Left renal pelvis (tissue), 4 donors: ENCODE measurements around the gene TCF20. TPM values are rescaled to one million over a fixed set of nuclear protein-coding genes. Genes with fewer than 3 reads are reported as not detected.

Experiments used
- DNase-seq, 4 donors: peaks; one replicate each; pipeline ENCODE4 v3.0.0-alpha.2; 2013; ENCODE audit warnings: low read depth in 4 of 4, low spot score in 3 of 4
- polyA plus RNA-seq, 4 donors: library from polyadenylated mRNA; unstranded; fragments of 120-200 nt; gene quantifications; one replicate each; pipeline ENCODE4 v1.2.1, GENCODE V29; 2013; ENCODE audit not compliant: insufficient read length in 4 of 4

The TCF20 gene
- polyA plus RNA-seq, 4 donors = 18.4 to 28.4 (median 25.4) TPM

DNA sequence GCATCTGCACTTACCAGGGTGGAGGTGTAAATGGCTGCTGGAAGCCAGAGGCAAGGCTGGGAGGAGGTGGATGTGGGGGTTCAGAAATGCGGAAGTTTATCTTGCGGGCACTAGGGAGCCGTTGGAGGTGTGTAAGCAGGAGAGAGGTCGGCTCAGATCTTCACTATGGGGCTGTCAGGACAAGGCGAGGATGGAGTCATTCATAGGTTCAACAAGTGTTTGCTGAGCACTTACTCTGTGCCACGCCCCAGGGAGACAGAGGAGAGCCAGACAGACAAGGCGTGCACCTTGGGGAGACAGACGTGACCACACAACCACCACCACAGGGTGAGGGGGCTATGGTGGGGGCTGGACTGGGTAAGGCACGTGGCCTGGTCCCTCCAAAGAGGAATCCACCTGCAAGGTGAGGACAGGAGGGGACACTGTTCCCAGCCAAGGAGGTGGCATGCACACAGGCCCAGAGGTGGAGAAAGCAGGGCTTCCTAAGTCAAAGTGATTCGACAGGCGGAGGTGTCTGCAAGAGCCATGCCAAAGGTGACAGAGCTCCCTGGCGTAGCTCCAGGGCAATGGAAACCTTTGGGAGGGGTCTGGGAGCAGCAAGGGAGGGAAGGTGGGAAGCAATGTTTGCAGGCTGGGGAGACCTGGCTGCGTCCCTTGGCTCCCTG is 30.8 kb upstream of the TCF20 start:
- DNase-seq = no peak

DNA sequence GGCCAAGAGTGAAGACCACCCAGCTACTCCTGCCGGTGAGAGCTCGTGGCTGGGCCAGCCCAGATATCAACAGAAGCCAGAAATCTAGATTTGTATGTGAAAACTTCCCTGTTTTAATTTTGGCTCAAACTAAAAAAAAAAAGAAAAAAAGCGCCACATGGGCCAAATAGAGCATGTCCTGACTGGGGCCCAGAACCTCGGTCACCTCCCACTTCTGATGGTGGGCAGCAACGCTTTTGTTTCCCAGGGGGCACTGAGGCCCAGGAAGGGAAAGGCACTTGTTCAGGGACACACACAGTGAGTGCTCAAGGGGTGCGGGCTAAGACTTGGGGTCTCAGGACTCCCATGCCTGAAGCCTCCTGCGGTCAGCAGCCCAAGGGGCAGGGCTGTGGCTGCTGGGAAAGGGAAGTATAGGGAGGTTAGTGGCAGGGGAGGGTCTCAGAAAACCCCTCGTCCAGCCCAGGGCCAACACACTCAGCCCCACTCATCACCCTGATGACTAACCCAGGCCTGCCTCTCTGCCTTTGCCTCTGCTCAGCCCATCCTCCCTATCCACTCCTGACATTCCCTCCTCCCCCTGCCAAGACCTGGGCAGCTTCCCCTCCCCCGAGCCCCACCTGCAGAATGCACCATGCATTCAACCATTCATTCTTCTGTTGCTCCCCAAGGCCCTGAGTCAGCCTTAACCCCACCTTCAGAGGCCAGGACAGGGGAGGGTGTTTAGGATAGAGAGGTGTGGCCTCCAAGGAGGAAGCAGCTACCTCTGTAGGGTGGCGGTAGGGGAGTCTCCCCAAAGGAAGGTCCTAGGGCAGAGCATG is 30.0 kb upstream of the TCF20 start:
- no peak for DNase-seq

DNA sequence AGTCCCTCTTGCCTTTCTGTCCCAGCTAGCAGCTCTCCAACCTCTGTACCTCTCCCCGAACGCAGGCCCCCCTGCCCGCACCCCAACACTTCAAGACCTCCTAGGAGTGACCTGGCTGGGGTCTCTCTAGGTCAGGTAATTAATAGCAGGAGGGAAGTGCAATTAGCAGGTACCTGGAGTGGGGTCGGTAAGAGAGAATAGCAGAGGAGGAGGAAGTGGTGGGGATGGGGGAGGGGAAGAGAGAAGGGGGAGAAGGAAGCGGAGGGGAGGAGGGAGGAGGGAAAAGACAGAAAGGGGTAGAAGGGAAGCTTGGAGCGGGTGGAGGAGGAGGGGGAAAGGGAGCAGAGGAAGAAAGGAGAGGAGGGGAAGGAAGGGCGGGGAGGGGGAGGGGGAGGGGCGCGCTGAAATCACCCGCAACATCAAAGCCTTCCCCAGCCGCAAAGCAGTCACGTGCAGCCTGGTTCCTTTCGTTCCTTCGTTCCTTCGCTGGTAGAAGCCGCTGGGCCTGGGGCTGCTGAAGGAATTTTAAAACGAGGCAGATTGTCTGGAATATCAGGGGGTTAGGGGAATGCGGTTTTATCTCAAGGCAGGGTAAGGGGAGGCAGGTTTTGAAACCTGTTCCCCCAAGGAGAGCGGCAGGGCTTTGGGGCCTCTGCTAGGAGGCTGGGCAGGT is 29.3 kb upstream of the TCF20 start:
- no peak for DNase-seq

DNA sequence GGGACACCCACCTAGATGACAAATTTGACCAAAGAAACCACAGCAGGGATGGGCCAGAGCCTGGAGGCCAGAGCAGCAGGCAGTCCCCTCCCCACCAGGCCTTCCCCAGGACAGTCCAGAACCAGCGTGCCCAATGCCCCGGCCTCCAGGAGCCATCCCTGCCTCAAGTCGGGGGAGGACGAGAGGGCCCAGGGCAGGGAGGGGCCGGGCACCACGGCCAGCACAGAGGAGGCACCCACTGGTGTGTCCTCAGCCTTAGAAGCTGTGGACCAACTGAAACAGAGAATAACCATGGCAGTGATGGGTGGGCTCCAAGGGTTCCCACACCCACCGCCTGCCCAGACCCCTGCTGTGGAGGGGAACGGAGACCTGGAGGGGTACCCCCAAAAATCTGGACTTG is 28.3 kb upstream of the TCF20 start:
- DNase-seq = no peak

DNA sequence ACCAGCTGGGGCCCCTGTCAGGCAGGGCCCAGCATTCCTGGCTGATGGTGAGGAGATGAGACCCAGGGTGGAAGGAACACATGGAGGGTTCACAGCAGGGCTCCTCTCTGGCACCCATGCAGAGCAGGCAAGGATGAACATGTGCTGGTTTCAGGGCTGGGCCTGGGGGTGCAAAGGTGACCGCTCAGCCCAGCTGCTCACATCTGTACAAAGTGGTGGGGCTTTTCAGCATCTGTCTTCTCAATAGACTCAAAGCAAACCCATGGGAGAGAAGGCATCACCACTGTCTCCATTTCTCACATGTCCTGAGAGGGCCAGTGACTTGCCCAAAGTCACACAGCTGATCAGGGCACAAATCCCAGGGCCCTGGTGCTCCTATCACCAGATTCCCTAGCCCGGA is 27.3 kb upstream of the TCF20 start:
- no peak for DNase-seq

DNA sequence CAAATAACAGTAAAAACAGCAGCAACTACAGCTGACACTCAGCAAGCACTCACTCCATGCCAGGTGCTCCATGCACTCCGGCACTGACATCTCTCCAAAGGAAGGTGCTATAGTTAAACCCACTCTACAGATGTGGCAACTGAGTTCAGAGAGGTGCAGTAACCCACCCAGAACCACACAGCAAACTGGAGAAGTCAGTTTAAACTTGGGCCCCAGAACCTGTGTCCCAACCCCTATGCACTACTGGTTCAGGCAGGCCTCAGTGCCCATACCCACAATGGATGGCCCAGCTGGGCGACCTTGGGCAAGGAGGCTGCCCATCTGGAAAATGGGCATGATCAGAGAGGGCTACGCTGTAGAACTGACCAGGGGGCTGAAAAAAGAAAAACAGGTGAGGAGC is 26.4 kb upstream of the TCF20 start:
- no peak for DNase-seq

DNA sequence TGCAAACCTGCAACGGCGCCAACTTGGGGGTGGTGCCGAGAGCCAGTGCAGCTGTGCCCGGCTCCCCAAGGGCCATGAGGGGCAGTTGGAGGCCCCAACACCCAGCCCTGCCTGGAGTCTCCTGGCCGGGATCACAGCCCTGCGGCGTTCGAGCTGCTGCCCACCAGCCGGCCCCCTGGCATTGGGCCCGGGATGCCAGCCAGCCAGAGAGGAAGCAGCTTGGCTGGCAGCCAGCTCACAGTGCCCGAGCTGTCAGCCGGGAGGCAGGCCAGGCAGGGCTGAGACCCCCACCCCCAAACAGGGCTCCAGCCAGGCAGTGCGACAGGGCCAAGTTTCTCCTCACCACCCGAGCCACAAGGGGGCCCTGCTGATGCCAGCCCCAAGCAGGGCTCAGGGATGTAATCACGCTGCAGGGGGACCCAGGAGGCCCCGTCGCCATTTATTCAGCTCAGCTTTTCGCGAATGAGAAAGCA is 26.0 kb upstream of the TCF20 start:
- no peak for DNase-seq

DNA sequence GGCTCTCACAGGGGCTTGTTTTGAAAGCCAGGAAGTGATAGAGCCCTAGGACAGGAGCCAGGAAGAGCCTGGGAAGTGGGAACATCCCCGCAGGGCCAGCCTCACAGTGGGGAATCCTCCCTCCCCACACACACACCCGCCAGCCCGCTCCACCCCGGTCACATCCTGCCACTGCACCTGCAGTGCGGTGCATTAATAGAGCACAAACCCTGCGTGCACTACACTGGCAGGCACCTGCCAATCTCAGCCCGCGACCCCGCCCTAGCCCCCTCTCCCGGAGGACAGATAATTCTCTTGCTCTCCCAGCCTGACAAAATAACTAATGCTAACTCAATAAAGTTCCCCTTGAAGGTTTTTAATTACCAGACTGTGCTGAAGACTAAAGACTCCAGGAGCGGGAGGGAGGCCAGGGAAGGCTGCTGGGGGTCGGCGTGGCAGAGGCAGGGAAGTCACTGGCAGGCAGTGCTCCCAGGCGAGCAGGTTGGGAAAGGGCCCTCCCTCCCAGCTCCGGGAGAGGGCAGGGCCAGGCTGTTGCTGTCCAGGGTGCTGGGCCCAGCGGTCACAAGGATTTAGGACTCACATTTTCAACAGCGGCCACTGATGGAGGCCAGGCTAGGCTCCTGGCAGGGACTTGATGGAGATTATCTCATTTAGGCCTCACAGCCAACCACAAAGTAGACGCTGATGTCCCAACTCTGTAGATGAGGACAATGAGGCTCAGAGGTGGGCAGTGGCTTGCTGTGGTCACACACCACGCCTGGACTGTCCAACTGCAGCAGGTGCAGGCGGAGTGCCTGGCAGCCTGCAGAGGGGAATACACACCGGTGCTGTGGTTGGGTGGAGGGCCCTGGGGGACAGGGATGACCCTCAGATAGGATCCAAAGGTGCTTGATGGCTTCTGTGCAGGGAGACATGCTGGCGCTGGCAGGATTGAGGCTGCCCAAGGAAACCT is 23.9 kb upstream of the TCF20 start:
- DNase-seq = no peak

DNA sequence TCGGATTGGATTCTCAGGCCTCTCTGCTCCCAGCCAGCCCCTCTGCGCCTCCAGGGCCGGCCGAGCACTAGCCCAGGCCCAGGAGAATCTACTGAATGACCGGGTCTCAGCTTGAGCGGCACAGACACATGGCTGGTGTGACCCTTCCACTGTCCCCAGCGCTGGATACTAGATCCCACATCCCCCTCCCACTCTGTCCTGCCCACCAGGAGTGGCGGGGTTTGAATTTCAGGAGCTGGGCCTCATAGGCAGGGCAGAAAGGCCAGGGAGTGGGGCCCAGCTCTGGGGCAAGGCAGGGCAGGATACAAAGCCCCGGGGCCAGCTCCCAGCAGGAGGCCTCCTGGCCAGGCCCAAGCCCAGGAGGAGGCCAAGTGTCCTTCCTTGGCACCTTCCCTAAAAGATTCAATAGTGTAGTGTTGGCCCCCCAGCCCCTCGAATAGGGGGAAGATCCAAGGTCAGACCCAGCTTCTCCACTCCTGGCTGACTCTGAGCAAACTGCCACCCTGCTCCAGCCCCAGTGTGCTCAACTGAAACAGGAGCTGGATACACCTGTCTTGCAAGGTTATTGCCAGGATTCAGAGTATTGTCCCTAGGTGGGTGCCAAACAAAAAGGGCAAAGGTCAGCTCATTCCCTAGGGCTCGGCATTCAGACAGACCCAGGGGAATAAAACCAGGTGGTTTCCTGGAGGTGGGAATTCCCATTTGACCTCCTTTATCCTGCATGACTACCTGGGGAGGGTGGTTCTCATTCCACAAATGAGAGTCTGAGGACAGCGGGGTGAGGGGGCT is 22.5 kb upstream of the TCF20 start:
- no peak for DNase-seq

DNA sequence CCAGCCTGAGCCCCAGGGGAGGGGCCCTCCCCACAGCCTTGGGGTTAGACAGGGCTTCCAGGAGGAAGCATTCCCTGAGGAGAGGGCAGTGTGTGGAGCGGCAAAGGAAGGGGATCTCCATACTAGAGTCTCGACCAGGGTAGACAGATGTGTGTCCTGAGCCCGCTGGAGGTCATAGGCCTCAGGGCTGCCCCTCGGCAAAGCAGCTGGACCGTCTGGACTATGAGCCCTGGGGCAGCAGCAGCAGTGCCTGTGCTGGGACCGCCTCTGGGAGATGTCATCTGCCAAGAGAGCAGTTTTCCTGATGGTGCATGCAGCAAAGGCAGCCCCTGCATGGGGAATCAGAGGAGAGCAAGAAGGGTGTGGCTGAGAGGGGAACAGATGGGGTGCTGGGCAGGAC is 20.8 kb upstream of the TCF20 start:
- DNase-seq = no peak

DNA sequence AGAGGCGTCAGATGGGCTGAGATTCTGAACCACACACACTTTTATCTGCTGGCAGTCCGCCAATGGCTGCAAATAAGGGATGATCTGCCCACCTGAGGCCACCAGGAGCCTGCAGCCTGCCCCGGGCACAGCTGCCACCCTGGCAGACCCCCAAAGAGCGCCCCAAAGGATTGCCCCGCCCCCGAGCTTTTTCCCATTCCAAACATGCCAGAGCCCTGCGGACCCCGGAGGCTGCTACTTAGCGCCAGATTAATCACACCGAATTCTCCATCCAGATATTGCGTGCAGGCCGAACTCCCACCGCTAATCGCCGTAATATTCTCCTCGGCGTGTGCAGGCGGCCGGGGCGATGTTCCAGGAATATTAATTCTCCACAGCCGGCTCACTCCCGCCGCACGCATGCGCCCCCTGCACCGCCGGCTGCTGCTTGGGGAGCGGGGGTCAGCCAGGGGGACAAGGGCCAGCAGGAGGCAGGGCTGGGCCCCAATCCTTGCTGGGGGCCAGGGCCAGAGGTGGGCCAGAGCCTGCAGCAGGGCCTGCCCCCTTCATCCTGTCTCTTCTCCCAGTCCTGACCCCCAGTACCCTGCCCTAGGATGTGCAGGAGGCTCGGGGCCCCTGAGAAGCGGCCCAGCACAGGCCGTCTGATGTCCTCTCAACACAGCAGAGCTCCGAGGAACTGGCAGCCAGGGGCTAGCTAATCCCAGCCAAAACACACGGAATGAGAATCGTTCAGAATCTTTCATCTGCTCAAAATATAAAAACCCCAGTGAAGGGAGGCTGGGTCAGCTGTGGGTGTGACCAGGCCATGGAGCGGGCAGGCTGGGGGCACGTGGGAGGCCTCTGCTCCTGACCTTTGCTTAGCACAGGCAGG is 19.5 kb upstream of the TCF20 start:
- no peak for DNase-seq

DNA sequence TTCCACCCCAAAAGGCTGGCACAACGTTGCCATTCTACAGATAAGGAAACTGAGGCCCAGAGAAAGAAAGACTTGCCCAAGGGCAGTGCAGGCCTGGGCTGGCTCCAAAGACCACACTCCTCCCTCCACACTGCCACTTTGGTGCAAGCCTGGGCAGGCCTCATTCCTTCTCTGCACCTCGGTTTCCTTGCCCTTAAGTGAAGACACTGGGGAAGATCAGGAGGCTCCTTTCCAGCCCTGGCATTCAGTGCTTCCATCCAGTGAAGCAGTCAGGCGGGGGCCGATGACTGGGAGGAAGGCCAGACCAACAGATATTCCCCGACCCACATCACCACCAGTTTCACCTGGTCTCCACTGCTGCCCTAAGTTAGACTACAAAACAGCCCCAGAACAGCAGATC is 18.3 kb upstream of the TCF20 start:
- no peak for DNase-seq

DNA sequence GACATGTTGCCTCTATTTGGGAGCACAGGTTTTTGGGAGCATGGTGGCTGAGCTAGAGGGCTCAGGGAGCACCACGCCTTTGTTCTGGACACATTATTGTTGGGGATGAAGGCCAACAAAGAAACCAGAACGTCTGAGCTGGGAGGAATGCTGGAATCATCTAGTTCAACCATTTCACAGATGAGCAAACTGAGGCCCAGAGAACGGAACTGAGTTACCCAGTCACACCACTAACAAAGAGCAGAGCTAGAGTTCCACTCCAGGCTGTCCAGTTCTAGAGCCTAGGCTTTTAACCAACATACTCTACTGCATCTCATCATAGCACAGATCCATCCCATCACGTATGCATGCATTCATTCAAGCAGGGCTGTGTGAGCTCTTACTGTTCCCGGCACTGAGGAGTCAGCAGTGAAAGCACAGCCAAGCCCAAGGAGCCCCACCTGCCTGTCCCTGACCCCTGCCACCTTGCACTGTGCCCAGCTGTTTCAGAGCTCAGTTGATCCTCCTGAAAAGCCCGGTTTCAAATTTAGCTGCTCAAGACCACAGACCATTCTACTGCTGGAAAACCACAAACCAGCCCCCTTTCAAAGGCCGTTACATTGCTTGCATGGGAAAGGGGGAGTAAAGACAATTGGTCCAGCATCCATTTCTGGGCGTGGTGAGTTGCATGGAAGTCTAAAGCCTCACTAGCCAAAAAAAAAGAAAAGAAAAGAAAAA is 16.9 kb upstream of the TCF20 start:
- no peak for DNase-seq

DNA sequence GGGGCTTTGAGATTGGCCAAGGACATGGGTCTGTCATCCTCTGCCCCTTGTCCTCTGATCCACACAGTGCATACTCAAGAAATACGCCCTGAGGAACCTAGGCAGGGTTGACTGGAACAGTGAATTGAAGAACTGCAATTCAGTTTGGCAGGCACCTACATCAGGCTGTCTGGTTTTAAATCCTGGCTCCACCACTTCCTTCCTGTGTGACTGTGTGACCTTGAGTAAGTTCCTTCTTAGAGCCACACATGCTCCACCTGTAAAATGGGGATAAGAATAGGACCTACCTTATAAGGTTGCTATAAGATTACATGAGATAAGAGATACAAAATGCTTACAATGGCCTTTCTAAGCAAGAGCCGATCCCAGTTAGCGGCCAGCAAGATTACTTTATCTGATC is 15.8 kb upstream of the TCF20 start:
- DNase-seq = no peak

DNA sequence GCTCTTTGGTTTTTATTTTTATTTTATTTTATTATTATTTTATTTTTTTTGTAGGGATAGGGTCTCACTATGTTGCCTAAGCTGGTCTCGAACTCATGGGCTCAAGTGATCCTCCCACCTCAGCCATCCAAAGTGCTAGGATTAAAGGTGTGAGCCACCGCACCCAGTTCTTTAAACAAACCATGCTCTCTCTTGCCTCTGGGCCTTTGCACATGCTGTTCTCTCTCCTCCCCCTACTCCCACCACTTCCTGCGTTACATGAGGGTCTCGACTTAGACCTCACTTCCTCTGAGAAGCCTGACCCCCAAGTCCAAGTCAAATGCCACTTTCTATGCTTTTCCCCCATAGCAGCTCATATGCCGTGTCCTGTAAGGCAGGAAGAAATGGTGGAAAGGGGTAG is 15.2 kb upstream of the TCF20 start:
- DNase-seq = no peak

DNA sequence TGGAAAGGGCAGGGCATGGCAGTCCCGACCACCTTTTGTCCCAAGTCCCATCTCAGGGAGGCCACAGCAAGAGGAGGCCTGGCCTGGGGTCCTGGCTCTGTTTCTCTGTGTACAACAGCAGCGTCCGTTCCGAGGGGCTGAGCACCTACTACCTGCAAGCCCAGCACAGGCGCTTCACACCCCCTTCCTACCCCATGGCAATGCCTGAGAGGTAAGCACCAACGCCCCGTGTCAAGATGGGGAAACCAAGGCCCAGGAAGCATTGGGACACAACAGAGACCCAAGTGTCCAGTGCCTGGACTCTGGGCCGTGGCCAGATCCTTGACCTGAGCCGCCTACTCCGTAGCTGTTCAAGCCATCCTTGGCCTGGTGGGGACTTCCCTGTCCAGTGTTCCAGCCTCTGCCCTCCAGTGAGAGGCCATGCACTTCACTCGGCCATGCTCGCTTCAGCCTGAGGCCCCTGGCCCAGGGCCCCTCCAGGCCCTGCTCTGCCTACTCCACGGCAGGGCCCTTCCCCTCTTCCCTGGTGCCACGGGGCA is 14.3 kb upstream of the TCF20 start:
- DNase-seq = no peak

DNA sequence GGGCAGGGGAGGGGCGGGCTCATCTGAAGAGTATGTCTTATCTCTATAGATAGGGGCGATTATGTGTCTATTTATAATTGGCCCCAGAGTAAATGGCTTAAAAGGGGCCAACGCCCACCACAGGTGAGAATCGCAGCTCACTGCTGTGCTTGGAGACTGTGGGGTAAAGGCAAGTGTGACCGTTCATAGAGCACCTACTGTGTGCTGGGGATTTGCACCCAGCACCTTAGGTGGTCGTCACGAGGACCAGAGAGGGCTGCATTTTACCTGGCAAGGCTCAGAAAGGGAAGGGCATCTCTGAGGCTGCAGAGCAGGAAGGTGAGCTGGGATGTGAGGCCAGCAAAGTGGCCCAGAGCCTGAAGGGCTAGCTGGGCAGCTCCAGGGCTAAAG is 13.7 kb upstream of the TCF20 start:
- no peak for DNase-seq
